Kidney (tissue), 14 donors: ENCODE data around the gene DOK4. TPM values are rescaled to one million over a fixed set of nuclear protein-coding genes. Genes with fewer than 3 reads are reported as not detected.
A peak's percentile ranks its signal among the peaks of the same experiment; 100 is the strongest.

Experiments used
- DNase-seq, 5 donors: peaks; one replicate each; pipeline ENCODE4 v3.0.0-alpha.2; 2013 to 2020
- FAIRE-seq: peaks from 2 replicates; lab custom pipeline; 2012; peaks lifted over from hg19 to GRCh38; lab: Jason Lieb, UNC
- H3K27ac ChIP-seq, 2 donors: one replicate each; pipeline ENCODE4 v1.7.0; 2013; ENCODE audit warnings: low read depth in 2 of 2, low read length in 2 of 2, inconsistent platforms in 1 of 2
- H3K27me3 ChIP-seq: one replicate; pipeline ENCODE4 v1.7.1; 2013; ENCODE audit warnings: low read length, inconsistent platforms; ENCODE audit not compliant: control insufficient read depth, insufficient read depth
- H3K36me3 ChIP-seq, 3 donors: one replicate each; pipeline versions ENCODE4 v1.7.0 to v1.7.1; 2013; ENCODE audit warnings: low read length in 3 of 3, control low read depth in 1 of 3, inconsistent platforms in 1 of 3; ENCODE audit not compliant: insufficient read depth in 3 of 3, control insufficient read depth in 2 of 3
- H3K4me1 ChIP-seq, 3 donors: one replicate each; pipeline versions ENCODE4 v1.7.0 to v1.7.1; 2013; ENCODE audit warnings: low read length in 3 of 3, inconsistent platforms in 1 of 3, low read depth in 1 of 3; ENCODE audit not compliant: control insufficient read depth in 2 of 3, insufficient read depth in 2 of 3
- H3K4me3 ChIP-seq, 3 donors: one replicate each; pipeline versions ENCODE4 v1.7.0 to v1.8.1; 2013; ENCODE audit warnings: low read length in 3 of 3, control low read depth in 1 of 3, inconsistent platforms in 1 of 3
- H3K9ac ChIP-seq, 3 donors: one replicate each; pipeline versions ENCODE4 v1.7.0 to v1.7.1; 2013; ENCODE audit warnings: low read length in 3 of 3, control low read depth in 1 of 3, inconsistent platforms in 1 of 3
- H3K9me3 ChIP-seq, 3 donors: one replicate each; pipeline versions ENCODE4 v1.7.0 to v1.7.1; 2013; ENCODE audit warnings: low read length in 3 of 3, control low read depth in 1 of 3, inconsistent platforms in 1 of 3; ENCODE audit not compliant: control insufficient read depth in 2 of 3, insufficient read depth in 1 of 3
- CTCF ChIP-seq: IDR thresholded peaks from 3 replicates; pipeline ENCODE4 v1.5.1; 2012; ENCODE audit warnings: mild to moderate bottlenecking, moderate library complexity, borderline replicate concordance; ENCODE audit not compliant: insufficient read depth; ENCODE audit errors: extremely low read depth
- intact Hi-C: fragments of 100-400 bp; cut with DNase I; formaldehyde crosslinking; loops from one replicate; pipeline ENCODE4 v1.11.1; 2022
- polyA plus RNA-seq: library from polyadenylated mRNA; stranded (reverse); fragments of 350-450 nt; fragmentation: Illumina TruSeq; extraction: RNeasy Lipid Tissue Mini Kit (QIAGEN cat#74804); gene quantifications from one replicate; pipeline ENCODE4 v1.2.3, GENCODE V29; 2014; ENCODE audit warnings: low read depth, low replicate concordance; ENCODE audit not compliant: insufficient read depth
- total RNA-seq: library from RNA; stranded (reverse); fragmentation: NEBNext Ultra II Directional; extraction: Animal tissue kit (Norgen Biotek cat#: 25700); gene quantifications from one replicate; pipeline ENCODE4 v1.2.1, GENCODE V29; 2021
- donor health status: control.
- donor health status: control.
- donor health status: control.
- donor health status: control.
- donor health status: control.
- donor health status: DM: yes; HTN: yes; CAD: no.
- donor health status: Normal renal cell carcinoma (clear cell type).

Gene DOK4
- total and polyA plus RNA-seq, 2 donors from 2014 or later = 57.2 to 63.7 TPM

GRCh38 chr16:57512296-57513001, 26.2 kb upstream of the DOK4 start:
- no peak overlapping the region for H3K27ac ChIP-seq
- no peaks in the 10 kb centered on the region for H3K9me3 ChIP-seq
- H3K4me1 ChIP-seq = peaks cover 6 to 26% (median 11%) of the 10 kb centered on the region in 3 donors
- no peak overlapping the region for H3K9ac ChIP-seq
- H3K4me3 ChIP-seq = no peak overlapping the region
- no peak for TF ChIP-seq CTCF
- peaks cover 0 to 3% (median 2%) of the 10 kb centered on the region in 3 donors for H3K36me3 ChIP-seq
- DNase-seq (peak in 1 of 5 donors; percentile 74), FAIRE-seq (no peak)
- intact Hi-C loops = loop anchor here (10.0 kb wide), 1 partner anchor 98 kb away; no protein-coding TSS in a partner anchor
- no peaks in the 10 kb centered on the region for H3K27me3 ChIP-seq

- Histone ChIP-seq H3K27me3 (no peaks in the 10 kb centered on the region), H3K4me3 (no peak overlapping the region), H3K36me3 (peaks cover 0 to 3% (median 0%) of the 10 kb centered on the region in 3 donors), H3K27ac (no peak overlapping the region), H3K9me3 (no peaks in the 10 kb centered on the region), H3K4me1 (peaks cover 6 to 26% (median 11%) of the 10 kb centered on the region in 3 donors), H3K9ac (no peak overlapping the region)
- FAIRE-seq (no peak), DNase-seq (peak in 1 of 5 donors; percentile 50)
- TF ChIP-seq CTCF = no peak
- intact Hi-C loops = loop anchor here (10.0 kb wide), 1 partner anchor 95 kb away; no protein-coding TSS in a partner anchor
Observed at GRCh38 chr16:57510016-57510871, 24.0 kb upstream of the DOK4 start.

- no peak for TF ChIP-seq CTCF
- DNase-seq (peak in 1 of 5 donors; percentile 49), FAIRE-seq (no peak)
- peaks cover 0 to 3% (median 0%) of the 10 kb centered on the region in 3 donors for H3K36me3 ChIP-seq
- no peaks in the 10 kb centered on the region for H3K27me3 ChIP-seq
- no peaks in the 10 kb centered on the region for H3K9me3 ChIP-seq
- H3K4me3 ChIP-seq = no peak overlapping the region
- H3K27ac ChIP-seq = no peak overlapping the region
- intact Hi-C loops = no loop called here
- H3K9ac ChIP-seq = no peak overlapping the region
- H3K4me1 ChIP-seq = peaks cover 6 to 21% (median 11%) of the 10 kb centered on the region in 3 donors
Observed at GRCh38 chr16:57509231-57509923, 23.1 kb upstream of the DOK4 start.
